Measurements from ENCODE around the gene CLASRP.

GRCh38 chr19:45030825-45031224, 8.0 kb upstream of the CLASRP start:
- no peak for TF ChIP-seq CTCF (optimal IDR thresholded peaks at IDR 0.05 in 1 of 3, IDR thresholded peaks at IDR 0.05 in 1 of 3, conservative IDR thresholded peaks at IDR 0.05 in 1 of 3; ENCODE audit: extremely low read depth in 1 of 3, insufficient read depth in 2 of 3, low read length in 3 of 3)
- TF ChIP-seq EZH2 (IDR thresholded peaks at IDR 0.05; ENCODE audit: low read length) = no peak
